MM.1S (cell line): ENCODE results near the gene SMCO4.

Experiments
- DNase-seq: peaks from one replicate; pipeline ENCODE4 v3.0.0-alpha.2; 2015
- H2AFZ ChIP-seq: fragments of 300-600 bp; sonication (generic); 2 replicates; pipeline ENCODE4 v1.6.0; 2016; ENCODE audit warnings: antibody characterized with exemption, low read length
- H3F3A ChIP-seq: fragments of 300-600 bp; sonication (generic); 2 replicates; pipeline ENCODE4 v1.6.1; 2016; ENCODE audit warnings: mild to moderate bottlenecking, antibody characterized with exemption, low read length, moderate library complexity, mixed read lengths; ENCODE audit not compliant: insufficient read depth
- H3K27ac ChIP-seq: fragments of 300-600 bp; sonication (generic); 2 replicates; pipeline ENCODE4 v1.5.1; 2016; ENCODE audit warnings: mild to moderate bottlenecking, low read length
- H3K27me3 ChIP-seq: fragments of 300-600 bp; sonication (generic); replicated peaks from 2 replicates; pipeline ENCODE4 v1.6.0; 2016; ENCODE audit warnings: low read length; ENCODE audit not compliant: insufficient read depth
- H3K36me3 ChIP-seq: fragments of 300-600 bp; sonication (generic); replicated peaks from 2 replicates; pipeline ENCODE4 v1.6.1; 2016; ENCODE audit warnings: mild to moderate bottlenecking, low read length, mixed read lengths; ENCODE audit not compliant: insufficient read depth
- H3K4me1 ChIP-seq: fragments of 300-600 bp; sonication (generic); 2 replicates; pipeline ENCODE4 v1.6.1; 2016; ENCODE audit warnings: low read length, mixed read lengths
- H3K4me2 ChIP-seq: fragments of 300-600 bp; sonication (generic); 2 replicates; pipeline ENCODE4 v1.6.0; 2016; ENCODE audit warnings: low read depth, low read length
- H3K4me3 ChIP-seq: fragments of 300-600 bp; sonication (generic); 2 replicates; pipeline ENCODE4 v1.5.1; 2016; ENCODE audit warnings: low read length, mixed read lengths
- H3K79me2 ChIP-seq: fragments of 300-600 bp; sonication (generic); 2 replicates; pipeline ENCODE4 v1.6.1; 2016; ENCODE audit warnings: mixed run types, low read length, mixed read lengths
- H3K9ac ChIP-seq: fragments of 300-600 bp; sonication (generic); 2 replicates; pipeline ENCODE4 v1.6.1; 2016; ENCODE audit warnings: low read length, mixed read lengths
- H3K9me2 ChIP-seq: fragments of 300-600 bp; sonication (generic); replicated peaks from 2 replicates; pipeline ENCODE4 v1.6.1; 2016; ENCODE audit warnings: mild to moderate bottlenecking, low read length, mixed read lengths; ENCODE audit not compliant: insufficient read depth
- H3K9me3 ChIP-seq: fragments of 300-600 bp; sonication (generic); replicated peaks from 2 replicates; pipeline ENCODE4 v1.6.1; 2016; ENCODE audit warnings: mild to moderate bottlenecking, low read length, mixed read lengths; ENCODE audit not compliant: insufficient read depth
- H4K20me1 ChIP-seq: fragments of 300-600 bp; sonication (generic); 2 replicates; pipeline ENCODE4 v1.6.1; 2016; ENCODE audit warnings: mild to moderate bottlenecking, low read length, moderate library complexity, mixed read lengths; ENCODE audit not compliant: insufficient read depth
- CTCF ChIP-seq: fragments of 300-600 bp; sonication (generic); IDR thresholded peaks from 2 replicates; pipeline ENCODE4 v1.5.1; 2016; ENCODE audit warnings: antibody characterized with exemption, low read length, mixed read lengths
- EZH2 ChIP-seq: fragments of 300-600 bp; sonication (generic); optimal IDR thresholded peaks from 2 replicates; pipeline ENCODE3; 2017; ENCODE audit warnings: low read depth, mild to moderate bottlenecking, antibody characterized with exemption, low read length, mixed read lengths
- EZH2phosphoT487 ChIP-seq: fragments of 300-600 bp; sonication (generic); IDR thresholded peaks from 2 replicates; pipeline ENCODE4 v1.6.1; 2018; ENCODE audit warnings: antibody characterized with exemption, low read length

The SMCO4 gene

GRCh38 chr11:93482556-93482955 lies 60.6 kb downstream of the SMCO4 start:
- DNase-seq, result no peak
- Histone ChIP-seq H3K27me3 (no peaks in the 10 kb centered on the region), H4K20me1 (no peaks in the 10 kb centered on the region), H3K4me1 (no peaks in the 10 kb centered on the region), H3K9ac (no peak overlapping the region), H3K27ac (no peak overlapping the region), H3K79me2 (no peaks in the 10 kb centered on the region), H2AFZ (no peak overlapping the region), H3K9me3 (no peaks in the 10 kb centered on the region), H3K9me2 (no peaks in the 10 kb centered on the region), H3K36me3 (no peaks in the 10 kb centered on the region), H3K4me2 (no peak overlapping the region), H3K4me3 (no peak overlapping the region), H3F3A (no peaks in the 10 kb centered on the region)
- no peak for TF ChIP-seq EZH2phosphoT487
- TF ChIP-seq CTCF, result no peak
- no peak for TF ChIP-seq EZH2

GRCh38 chr11:93481696-93482095 lies 61.5 kb downstream of the SMCO4 start:
- DNase-seq, result no peak
- no peaks in the 10 kb centered on the region for H4K20me1 ChIP-seq
- no peaks in the 10 kb centered on the region for H3K36me3 ChIP-seq
- H3K4me1 ChIP-seq, result no peaks in the 10 kb centered on the region
- no peaks in the 10 kb centered on the region for H3F3A ChIP-seq
- no peaks in the 10 kb centered on the region for H3K9me3 ChIP-seq
- no peaks in the 10 kb centered on the region for H3K9me2 ChIP-seq
- TF ChIP-seq EZH2phosphoT487 (no peak), CTCF (no peak), EZH2 (no peak)
- no peak overlapping the region for H3K4me2 ChIP-seq
- H2AFZ ChIP-seq, result no peak overlapping the region
- H3K9ac ChIP-seq, result no peak overlapping the region
- no peaks in the 10 kb centered on the region for H3K27me3 ChIP-seq
- no peak overlapping the region for H3K4me3 ChIP-seq
- H3K79me2 ChIP-seq, result no peaks in the 10 kb centered on the region
- H3K27ac ChIP-seq, result no peak overlapping the region

GRCh38 chr11:93481279-93481678 lies 61.9 kb downstream of the SMCO4 start:
- no peaks in the 10 kb centered on the region for H3F3A ChIP-seq
- H3K9me3 ChIP-seq, result no peaks in the 10 kb centered on the region
- no peak overlapping the region for H3K27ac ChIP-seq
- H2AFZ ChIP-seq, result no peak overlapping the region
- H3K9ac ChIP-seq, result no peak overlapping the region
- H3K4me1 ChIP-seq, result no peaks in the 10 kb centered on the region
- H3K4me3 ChIP-seq, result no peak overlapping the region
- no peaks in the 10 kb centered on the region for H3K36me3 ChIP-seq
- H3K27me3 ChIP-seq, result no peaks in the 10 kb centered on the region
- no peaks in the 10 kb centered on the region for H3K79me2 ChIP-seq
- no peak overlapping the region for H3K4me2 ChIP-seq
- no peak for DNase-seq
- TF ChIP-seq CTCF (no peak), EZH2phosphoT487 (no peak), EZH2 (no peak)
- H4K20me1 ChIP-seq, result no peaks in the 10 kb centered on the region
- H3K9me2 ChIP-seq, result no peaks in the 10 kb centered on the region

- Histone ChIP-seq H3K36me3 (no peaks in the 10 kb centered on the region), H4K20me1 (no peaks in the 10 kb centered on the region), H3K9me2 (no peaks in the 10 kb centered on the region), H3K79me2 (no peaks in the 10 kb centered on the region), H2AFZ (no peak overlapping the region), H3K27me3 (no peaks in the 10 kb centered on the region), H3K4me2 (no peak overlapping the region), H3K9me3 (no peaks in the 10 kb centered on the region), H3K4me3 (no peak overlapping the region), H3K9ac (no peak overlapping the region), H3K4me1 (no peaks in the 10 kb centered on the region), H3F3A (no peaks in the 10 kb centered on the region), H3K27ac (no peak overlapping the region)
- DNase-seq, result no peak
- TF ChIP-seq CTCF (no peak), EZH2phosphoT487 (no peak), EZH2 (no peak)
Observed at GRCh38 chr11:93480756-93481155, 62.4 kb downstream of the SMCO4 start.
